GM23248 (cell line): ENCODE results near the gene CFAP20. TPM values are rescaled to one million over a fixed set of nuclear protein-coding genes. Genes with fewer than 3 reads are reported as not detected.

Source experiments
- DNase-seq: peaks from one replicate; pipeline ENCODE4 v3.0.0-alpha.2; 2015
- H2AFZ ChIP-seq: fragments of 200-600 bp; sonication (generic); 2 replicates; pipeline ENCODE4 v1.6.1; 2016; ENCODE audit warnings: antibody characterized with exemption
- H3F3A ChIP-seq: fragments of 200-600 bp; sonication (generic); 2 replicates; pipeline ENCODE4 v1.6.1; 2016; ENCODE audit warnings: mild to moderate bottlenecking, antibody characterized with exemption, mixed run types; ENCODE audit not compliant: insufficient read depth
- H3K27ac ChIP-seq: fragments of 200-600 bp; sonication (generic); 2 replicates; pipeline ENCODE4 v1.5.1; 2016; ENCODE audit warnings: mild to moderate bottlenecking
- H3K27me3 ChIP-seq: fragments of 200-600 bp; sonication (generic); replicated peaks from 2 replicates; pipeline ENCODE4 v1.6.1; 2016; ENCODE audit warnings: mild to moderate bottlenecking; ENCODE audit not compliant: insufficient read depth
- H3K36me3 ChIP-seq: fragments of 200-600 bp; sonication (generic); 2 replicates; pipeline ENCODE4 v1.6.1; 2016; ENCODE audit warnings: low read depth, mild to moderate bottlenecking
- H3K4me1 ChIP-seq: fragments of 200-600 bp; sonication (generic); 2 replicates; pipeline ENCODE4 v1.6.1; 2016; ENCODE audit warnings: mild to moderate bottlenecking; ENCODE audit not compliant: insufficient read depth
- H3K4me2 ChIP-seq: fragments of 200-600 bp; sonication (generic); one replicate; pipeline ENCODE4 v1.6.1; 2016; ENCODE audit warnings: mild to moderate bottlenecking; ENCODE audit not compliant: unreplicated experiment
- H3K4me3 ChIP-seq: fragments of 200-600 bp; sonication (generic); 2 replicates; pipeline ENCODE4 v1.5.1; 2016; ENCODE audit warnings: mild to moderate bottlenecking
- H3K79me2 ChIP-seq: fragments of 200-600 bp; sonication (generic); 2 replicates; pipeline ENCODE4 v1.6.1; 2016; ENCODE audit warnings: mild to moderate bottlenecking; ENCODE audit not compliant: insufficient read depth
- H3K9ac ChIP-seq: fragments of 200-600 bp; sonication (generic); 2 replicates; pipeline ENCODE4 v1.6.1; 2016; ENCODE audit warnings: mild to moderate bottlenecking
- H3K9me2 ChIP-seq: fragments of 200-600 bp; sonication (generic); 2 replicates; pipeline ENCODE4 v1.6.1; 2016; ENCODE audit warnings: mixed run types, mild to moderate bottlenecking, moderate library complexity; ENCODE audit not compliant: insufficient read depth
- H3K9me3 ChIP-seq: fragments of 200-600 bp; sonication (generic); one replicate; pipeline ENCODE4 v1.6.1; 2017; ENCODE audit warnings: low read depth
- H4K20me1 ChIP-seq: fragments of 200-600 bp; sonication (generic); 2 replicates; pipeline ENCODE4 v1.6.0; 2016; ENCODE audit not compliant: insufficient read depth
- EZH2 ChIP-seq: fragments of 200-600 bp; sonication (generic); IDR thresholded peaks from 2 replicates; pipeline ENCODE4 v1.6.1; 2018; ENCODE audit warnings: antibody characterized with exemption, mild to moderate bottlenecking; ENCODE audit not compliant: insufficient read depth, poor library complexity, severe bottlenecking
- EZH2phosphoT487 ChIP-seq: fragments of 200-600 bp; sonication (generic); IDR thresholded peaks from 2 replicates; pipeline ENCODE4 v1.6.1; 2018; ENCODE audit warnings: antibody characterized with exemption, moderate library complexity, mild to moderate bottlenecking, low read depth; ENCODE audit not compliant: insufficient read depth
- WGBS, 2 experiments: methylation state at CpG; one replicate each; pipeline ENCODE4 v1.1.6; 2015 to 2017; ENCODE audit warnings: low lambda C conversion rate in 2 of 2, low coverage in 1 of 2; ENCODE audit errors: missing lambda C conversion rate in 2 of 2; 5-methylcytosine and 5-hydroxymethylcytosine counted together
- in situ Hi-C: fragments of 300-500 bp; cut with MboI; formaldehyde crosslinking; loops from 2 replicates; pipeline ENCODE4 v1.15.0; 2020
- polyA plus RNA-seq: library from polyadenylated mRNA; unstranded; fragments of >200 nt; fragmentation: Nextera tagmentation; extraction: Ambion mirVana; gene quantifications from 2 replicates; pipeline ENCODE4 v1.2.1, GENCODE V29; 2016
- total RNA-seq: library from RNA; depleted of rRNA; stranded (reverse); fragments of >200 nt; shearing (Covaris generic); gene quantifications from 2 replicates; pipeline ENCODE4 v1.2.3, GENCODE V29; 2014

Gene CFAP20
- total and polyA plus RNA-seq, 2 experiments from 2014 or later, result 49.5 to 77.2 TPM

GRCh38 chr16:58154345-58154744 lies 25.2 kb upstream of the CFAP20 start:
- H3K27ac ChIP-seq, result no peak overlapping the region
- no peaks in the 10 kb centered on the region for H3F3A ChIP-seq
- no peaks in the 10 kb centered on the region for H3K9me3 ChIP-seq
- WGBS, 2 experiments, result 42 to 53% methylated on average over 2 of the region's 2 CpGs
- H3K79me2 ChIP-seq, result no peaks in the 10 kb centered on the region
- no peak overlapping the region for H2AFZ ChIP-seq
- no peak overlapping the region for H3K9ac ChIP-seq
- H3K4me1 ChIP-seq, result no peaks in the 10 kb centered on the region
- no peak overlapping the region for H3K4me2 ChIP-seq
- H3K27me3 ChIP-seq, result no peaks in the 10 kb centered on the region
- no peak overlapping the region for H3K4me3 ChIP-seq
- TF ChIP-seq EZH2 (no peak), EZH2phosphoT487 (no peak)
- no peaks in the 10 kb centered on the region for H4K20me1 ChIP-seq
- H3K9me2 ChIP-seq, result no peaks in the 10 kb centered on the region
- in situ Hi-C loops, result no loop called here
- DNase-seq, result peak; percentile 22
- no peaks in the 10 kb centered on the region for H3K36me3 ChIP-seq

GRCh38 chr16:58152246-58152868 lies 23.2 kb upstream of the CFAP20 start:
- H3K4me2 ChIP-seq, result no peak overlapping the region
- no peak for TF ChIP-seq EZH2phosphoT487
- no peak for TF ChIP-seq EZH2
- DNase-seq, result no peak
- H3K79me2 ChIP-seq, result no peaks in the 10 kb centered on the region
- 67 to 71% methylated on average over 8 of the region's 8 CpGs for WGBS, 2 experiments
- no peaks in the 10 kb centered on the region for H4K20me1 ChIP-seq
- no peak overlapping the region for H3K9ac ChIP-seq
- no peaks in the 10 kb centered on the region for H3K27me3 ChIP-seq
- H3K27ac ChIP-seq, result no peak overlapping the region
- no peaks in the 10 kb centered on the region for H3F3A ChIP-seq
- H3K9me2 ChIP-seq, result no peaks in the 10 kb centered on the region
- H3K36me3 ChIP-seq, result no peaks in the 10 kb centered on the region
- no peak overlapping the region for H2AFZ ChIP-seq
- H3K4me3 ChIP-seq, result no peak overlapping the region
- H3K4me1 ChIP-seq, result no peaks in the 10 kb centered on the region
- in situ Hi-C loops, result no loop called here
- no peaks in the 10 kb centered on the region for H3K9me3 ChIP-seq

- Histone ChIP-seq H3F3A (no peaks in the 10 kb centered on the region), H3K9me2 (no peaks in the 10 kb centered on the region), H3K27me3 (no peaks in the 10 kb centered on the region), H3K4me3 (no peak overlapping the region), H4K20me1 (no peaks in the 10 kb centered on the region), H3K79me2 (no peaks in the 10 kb centered on the region), H3K9me3 (no peaks in the 10 kb centered on the region), H3K36me3 (no peaks in the 10 kb centered on the region), H3K27ac (no peak overlapping the region), H3K4me1 (no peaks in the 10 kb centered on the region), H3K4me2 (no peak overlapping the region), H3K9ac (no peak overlapping the region), H2AFZ (no peak overlapping the region)
- DNase-seq, result no peak
- TF ChIP-seq EZH2 (no peak), EZH2phosphoT487 (no peak)
- WGBS, 2 experiments, result 62 to 79% methylated on average over 1 of the region's 1 CpG
- in situ Hi-C loops, result no loop called here
Measured at GRCh38 chr16:58148526-58148925, 19.3 kb upstream of the CFAP20 start.

- no peaks in the 10 kb centered on the region for H3K36me3 ChIP-seq
- in situ Hi-C loops, result no loop called here
- no peaks in the 10 kb centered on the region for H4K20me1 ChIP-seq
- H3K9me2 ChIP-seq, result no peaks in the 10 kb centered on the region
- H3K27me3 ChIP-seq, result no peaks in the 10 kb centered on the region
- H3K79me2 ChIP-seq, result no peaks in the 10 kb centered on the region
- H2AFZ ChIP-seq, result no peak overlapping the region
- H3K4me2 ChIP-seq, result no peak overlapping the region
- H3K27ac ChIP-seq, result no peak overlapping the region
- no peak overlapping the region for H3K4me3 ChIP-seq
- no peak for DNase-seq
- TF ChIP-seq EZH2 (no peak), EZH2phosphoT487 (no peak)
- WGBS, 2 experiments, result 89 to 95% methylated on average over 2 of the region's 2 CpGs
- H3K9me3 ChIP-seq, result no peaks in the 10 kb centered on the region
- no peak overlapping the region for H3K9ac ChIP-seq
- H3F3A ChIP-seq, result no peaks in the 10 kb centered on the region
- H3K4me1 ChIP-seq, result no peaks in the 10 kb centered on the region
Measured at GRCh38 chr16:58148099-58148498, 18.9 kb upstream of the CFAP20 start.

GRCh38 chr16:58138852-58139251 lies 9.7 kb upstream of the CFAP20 start:
- no peak overlapping the region for H3K27ac ChIP-seq
- no peaks in the 10 kb centered on the region for H4K20me1 ChIP-seq
- H3K79me2 ChIP-seq, result no peaks in the 10 kb centered on the region
- TF ChIP-seq EZH2 (no peak), EZH2phosphoT487 (no peak)
- H3K4me3 ChIP-seq, result no peak overlapping the region
- DNase-seq, result no peak
- H3F3A ChIP-seq, result no peaks in the 10 kb centered on the region
- no peak overlapping the region for H2AFZ ChIP-seq
- no peaks in the 10 kb centered on the region for H3K27me3 ChIP-seq
- H3K9me2 ChIP-seq, result no peaks in the 10 kb centered on the region
- no peak overlapping the region for H3K9ac ChIP-seq
- H3K4me1 ChIP-seq, result no peaks in the 10 kb centered on the region
- H3K9me3 ChIP-seq, result no peaks in the 10 kb centered on the region
- H3K4me2 ChIP-seq, result no peak overlapping the region
- no peaks in the 10 kb centered on the region for H3K36me3 ChIP-seq
- in situ Hi-C loops, result no loop called here
